ENCODE data around the gene CPXM1.

CPXM1 gene

GRCh38 chr20:2760952-2761305, 39.5 kb downstream of the CPXM1 start:
- no peak overlapping the region for H3K4me3 ChIP-seq (ENCODE audit: low read length)
- 92% methylated on average over 2 of the region's 2 CpGs for WGBS
- no peaks in the 10 kb centered on the region for H3K36me3 ChIP-seq (ENCODE audit: insufficient read depth, low read length)
- peaks cover 10% of the 10 kb centered on the region for H3K4me1 ChIP-seq (ENCODE audit: insufficient read depth, low read length)
- H3K27me3 ChIP-seq (ENCODE audit: insufficient read depth, low read length) = no peaks in the 10 kb centered on the region
- H3K9me3 ChIP-seq (ENCODE audit: insufficient read depth, low read depth, low read length) = no peaks in the 10 kb centered on the region
- H3K27ac ChIP-seq (ENCODE audit: low read depth, low read length) = no peak overlapping the region
- no peak overlapping the region for H3K9ac ChIP-seq (ENCODE audit: low read depth, low read length)

- H3K27me3 ChIP-seq (ENCODE audit: insufficient read depth, low read length) = no peaks in the 10 kb centered on the region
- WGBS = 87% methylated on average over 5 of the region's 7 CpGs
These were observed 40.0 kb downstream of the CPXM1 start for GRCh38 chr20:2760297-2760951.

GRCh38 chr20:2759603-2760296, 40.7 kb downstream of the CPXM1 start:
- no peak overlapping the region; the same call in 1 of the 2 replicates for H3K9ac ChIP-seq (ENCODE audit: low read depth, low read length)

More at GRCh38 chr20:2760297-2760951, 40.0 kb downstream of the CPXM1 start:
- Histone ChIP-seq H3K4me3 (ENCODE audit: low read length) (no peak overlapping the region), H3K9ac (ENCODE audit: low read depth, low read length) (no peak overlapping the region), H3K9me3 (ENCODE audit: insufficient read depth, low read depth, low read length) (no peaks in the 10 kb centered on the region), H3K27ac (ENCODE audit: low read depth, low read length) (no peak overlapping the region), H3K36me3 (ENCODE audit: insufficient read depth, low read length) (no peaks in the 10 kb centered on the region), H3K4me1 (ENCODE audit: insufficient read depth, low read length) (peaks cover 10% of the 10 kb centered on the region)

GRCh38 chr20:2759143-2759542, 41.3 kb downstream of the CPXM1 start:
- Histone ChIP-seq H3K4me1 (ENCODE audit: insufficient read depth, low read length) (peaks cover 10% of the 10 kb centered on the region), H3K27me3 (ENCODE audit: insufficient read depth, low read length) (peaks cover 11% of the 10 kb centered on the region), H3K27ac (ENCODE audit: low read depth, low read length) (no peak overlapping the region), H3K36me3 (ENCODE audit: insufficient read depth, low read length) (no peaks in the 10 kb centered on the region), H3K4me3 (ENCODE audit: low read length) (no peak overlapping the region), H3K9me3 (ENCODE audit: insufficient read depth, low read depth, low read length) (no peaks in the 10 kb centered on the region), H3K9ac (ENCODE audit: low read depth, low read length) (no peak overlapping the region)
- 90% methylated on average over 10 of the region's 10 CpGs for WGBS

More at GRCh38 chr20:2759603-2760296, 40.7 kb downstream of the CPXM1 start:
- no peak overlapping the region for H3K27ac ChIP-seq (ENCODE audit: low read depth, low read length)
- H3K9me3 ChIP-seq (ENCODE audit: insufficient read depth, low read depth, low read length) = no peaks in the 10 kb centered on the region
- WGBS = 67% methylated on average over 19 of the region's 19 CpGs
- H3K27me3 ChIP-seq (ENCODE audit: insufficient read depth, low read length) = peaks cover 5% of the 10 kb centered on the region; the same call in 1 of the 2 replicates
- peaks cover 10% of the 10 kb centered on the region for H3K4me1 ChIP-seq (ENCODE audit: insufficient read depth, low read length)
- H3K36me3 ChIP-seq (ENCODE audit: insufficient read depth, low read length) = no peaks in the 10 kb centered on the region
- H3K4me3 ChIP-seq (ENCODE audit: low read length) = no peak overlapping the region

GRCh38 chr20:2757969-2758368, 42.5 kb downstream of the CPXM1 start:
- peaks cover 10% of the 10 kb centered on the region for H3K4me1 ChIP-seq (ENCODE audit: insufficient read depth, low read length)
- peaks cover 23% of the 10 kb centered on the region for H3K27me3 ChIP-seq (ENCODE audit: insufficient read depth, low read length)
- no peak overlapping the region for H3K9ac ChIP-seq (ENCODE audit: low read depth, low read length)
- no peaks in the 10 kb centered on the region for H3K36me3 ChIP-seq (ENCODE audit: insufficient read depth, low read length)
- no peak overlapping the region for H3K27ac ChIP-seq (ENCODE audit: low read depth, low read length)
- no peak overlapping the region for H3K4me3 ChIP-seq (ENCODE audit: low read length)
- 89% methylated on average over 5 of the region's 5 CpGs for WGBS
- H3K9me3 ChIP-seq (ENCODE audit: insufficient read depth, low read depth, low read length) = no peaks in the 10 kb centered on the region

GRCh38 chr20:2757001-2757400, 43.4 kb downstream of the CPXM1 start:
- H3K36me3 ChIP-seq (ENCODE audit: insufficient read depth, low read length) = no peaks in the 10 kb centered on the region
- H3K9me3 ChIP-seq (ENCODE audit: insufficient read depth, low read depth, low read length) = no peaks in the 10 kb centered on the region
- H3K4me3 ChIP-seq (ENCODE audit: low read length) = no peak overlapping the region
- peaks cover 10% of the 10 kb centered on the region for H3K4me1 ChIP-seq (ENCODE audit: insufficient read depth, low read length)
- 92% methylated on average over 5 of the region's 5 CpGs for WGBS
- no peak overlapping the region for H3K9ac ChIP-seq (ENCODE audit: low read depth, low read length)
- H3K27ac ChIP-seq (ENCODE audit: low read depth, low read length) = no peak overlapping the region
- H3K27me3 ChIP-seq (ENCODE audit: insufficient read depth, low read length) = peaks cover 32% of the 10 kb centered on the region

GRCh38 chr20:2756056-2756611, 44.3 kb downstream of the CPXM1 start:
- no peak overlapping the region for H3K27ac ChIP-seq (ENCODE audit: low read depth, low read length)
- WGBS = 24% methylated on average over 5 of the region's 5 CpGs
- H3K27me3 ChIP-seq (ENCODE audit: insufficient read depth, low read length) = peaks cover 41% of the 10 kb centered on the region

GRCh38 chr20:2755451-2756055, 44.9 kb downstream of the CPXM1 start:
- Histone ChIP-seq H3K27ac (ENCODE audit: low read depth, low read length) (no peak overlapping the region), H3K4me1 (ENCODE audit: insufficient read depth, low read length) (peaks cover 14% of the 10 kb centered on the region), H3K36me3 (ENCODE audit: insufficient read depth, low read length) (no peaks in the 10 kb centered on the region), H3K9ac (ENCODE audit: low read depth, low read length) (no peak overlapping the region), H3K4me3 (ENCODE audit: low read length) (no peak overlapping the region), H3K27me3 (ENCODE audit: insufficient read depth, low read length) (peaks cover 47% of the 10 kb centered on the region), H3K9me3 (ENCODE audit: insufficient read depth, low read depth, low read length) (no peaks in the 10 kb centered on the region)
- 67% methylated on average over 18 of the region's 18 CpGs for WGBS

More at GRCh38 chr20:2756056-2756611, 44.3 kb downstream of the CPXM1 start:
- Histone ChIP-seq H3K4me1 (ENCODE audit: insufficient read depth, low read length) (peaks cover 13% of the 10 kb centered on the region), H3K9me3 (ENCODE audit: insufficient read depth, low read depth, low read length) (no peaks in the 10 kb centered on the region), H3K9ac (ENCODE audit: low read depth, low read length) (no peak overlapping the region), H3K36me3 (ENCODE audit: insufficient read depth, low read length) (no peaks in the 10 kb centered on the region), H3K4me3 (ENCODE audit: low read length) (no peak overlapping the region)

- no peak overlapping the region for H3K27ac ChIP-seq (ENCODE audit: low read depth, low read length)
- peaks cover 58% of the 10 kb centered on the region for H3K27me3 ChIP-seq (ENCODE audit: insufficient read depth, low read length)
- H3K4me1 ChIP-seq (ENCODE audit: insufficient read depth, low read length) = peaks cover 5% of the 10 kb centered on the region; the same call in 1 of the 2 replicates
- no peaks in the 10 kb centered on the region for H3K9me3 ChIP-seq (ENCODE audit: insufficient read depth, low read depth, low read length)
- no peaks in the 10 kb centered on the region for H3K36me3 ChIP-seq (ENCODE audit: insufficient read depth, low read length)
- H3K4me3 ChIP-seq (ENCODE audit: low read length) = no peak overlapping the region
- H3K9ac ChIP-seq (ENCODE audit: low read depth, low read length) = no peak overlapping the region
- WGBS = 85% methylated on average over 2 of the region's 2 CpGs
These were observed 46.0 kb downstream of the CPXM1 start for GRCh38 chr20:2754424-2754823.

GRCh38 chr20:2753461-2754040, 46.9 kb downstream of the CPXM1 start:
- Histone ChIP-seq H3K36me3 (ENCODE audit: insufficient read depth, low read length) (no peaks in the 10 kb centered on the region), H3K4me3 (ENCODE audit: low read length) (no peak overlapping the region), H3K9me3 (ENCODE audit: insufficient read depth, low read depth, low read length) (no peaks in the 10 kb centered on the region), H3K9ac (ENCODE audit: low read depth, low read length) (no peak overlapping the region), H3K27me3 (ENCODE audit: insufficient read depth, low read length) (peaks cover 67% of the 10 kb centered on the region), H3K27ac (ENCODE audit: low read depth, low read length) (no peak overlapping the region), H3K4me1 (ENCODE audit: insufficient read depth, low read length) (peaks cover 7% of the 10 kb centered on the region; the same call in 1 of the 2 replicates)
- 86% methylated on average over 6 of the region's 6 CpGs for WGBS
